AG09309 (cell line): ENCODE data around the gene ANKDD1A.

Source experiments
- DNase-seq: peaks from one replicate; pipeline ENCODE4 v3.0.0-alpha.2; 2010; ENCODE audit warnings: low read depth
- H3K4me3 ChIP-seq: 2 replicates; pipeline ENCODE4 v1.5.1; 2011; ENCODE audit warnings: mild to moderate bottlenecking, low read depth, low read length, moderate library complexity; ENCODE audit not compliant: control insufficient read depth
- CTCF ChIP-seq: IDR thresholded peaks from 2 replicates; pipeline ENCODE4 v1.5.1; 2011; ENCODE audit warnings: mild to moderate bottlenecking, low read depth, low read length, inconsistent platforms; ENCODE audit not compliant: insufficient read depth, control insufficient read depth; ENCODE audit errors: missing control alignments

ANKDD1A gene

GRCh38 chr15:64869501-64869900 lies 42.2 kb upstream of the ANKDD1A start:
- no peak for DNase-seq
- no peak overlapping the region for H3K4me3 ChIP-seq
- no peak for TF ChIP-seq CTCF

- no peak for DNase-seq
- TF ChIP-seq CTCF, result no peak
- no peak overlapping the region for H3K4me3 ChIP-seq
Measured at GRCh38 chr15:64870353-64870752, 41.3 kb upstream of the ANKDD1A start.

- H3K4me3 ChIP-seq, result no peak overlapping the region
- DNase-seq, result no peak
- TF ChIP-seq CTCF, result no peak
Measured at GRCh38 chr15:64875641-64876223, 36.0 kb upstream of the ANKDD1A start.

- DNase-seq, result no peak
- no peak for TF ChIP-seq CTCF
- H3K4me3 ChIP-seq, result no peak overlapping the region
Measured at GRCh38 chr15:64877435-64877834, 34.3 kb upstream of the ANKDD1A start.

- no peak for DNase-seq
- TF ChIP-seq CTCF, result no peak
- H3K4me3 ChIP-seq, result no peak overlapping the region
Measured at GRCh38 chr15:64878705-64879104, 33.0 kb upstream of the ANKDD1A start.

GRCh38 chr15:64883100-64883581 lies 28.6 kb upstream of the ANKDD1A start:
- no peak overlapping the region for H3K4me3 ChIP-seq
- no peak for DNase-seq
- TF ChIP-seq CTCF, result no peak
